Liver (tissue), 3 donors: Measurements from ENCODE around the gene GPR171.

Source experiments
- CTCF ChIP-seq: fragments of 150-350 bp; IDR thresholded peaks from 2 replicates; pipeline ENCODE4 v1.5.1; 2017; ENCODE audit warnings: improper control_type of control experiment, low read depth, low read length; ENCODE audit not compliant: missing input control
- EGR1 ChIP-seq, 2 donors: IDR thresholded peaks; 2 replicates each; pipeline ENCODE4 v1.6.1; 2016 to 2018; ENCODE audit warnings: antibody characterized with exemption in 2 of 2, low read depth in 2 of 2
- FOXA1 ChIP-seq: IDR thresholded peaks from 2 replicates; pipeline ENCODE4 v1.6.1; 2016; ENCODE audit warnings: antibody characterized with exemption
- GABPA ChIP-seq, 2 donors: IDR thresholded peaks in 1 of 2; conservative IDR thresholded peaks in 1 of 2; 2 replicates each; pipeline ENCODE4 v1.6.1; 2016; ENCODE audit warnings: antibody characterized with exemption in 2 of 2, mild to moderate bottlenecking in 1 of 2, moderate library complexity in 1 of 2
- HNF4A ChIP-seq, 2 donors: conservative IDR thresholded peaks; 2 replicates each; pipeline ENCODE4 v1.6.1; 2016; ENCODE audit warnings: antibody characterized with exemption in 2 of 2, mild to moderate bottlenecking in 2 of 2
- JUND ChIP-seq, 2 donors: IDR thresholded peaks; 2 replicates each; pipeline ENCODE4 v1.6.1; 2016; ENCODE audit warnings: antibody characterized with exemption in 2 of 2
- TAF1 ChIP-seq: conservative IDR thresholded peaks from 2 replicates; pipeline ENCODE4 v1.6.1; 2016; ENCODE audit warnings: antibody characterized with exemption, mild to moderate bottlenecking
- YY1 ChIP-seq: IDR thresholded peaks from 2 replicates; pipeline ENCODE4 v1.6.1; 2016; ENCODE audit warnings: antibody characterized with exemption, mild to moderate bottlenecking
- TF ChIP-seq, protein P1 (sequence below): IDR thresholded peaks from 2 replicates; pipeline ENCODE4 v1.6.1; 2016; ENCODE audit warnings: antibody characterized with exemption, mild to moderate bottlenecking
- donor health status: healthy.
- donor health status: healthy.

GRCh38 chr3:151234825-151235224, 31.8 kb upstream of the GPR171 start:
- no peak for TF ChIP-seq YY1
- no peak for TF ChIP-seq EGR1 (IDR thresholded peaks at IDR 0.05; ENCODE audit: low read depth in 2 of 2)
- TF ChIP-seq CTCF: no peak
- TF ChIP-seq FOXA1: no peak
- no peak for TF ChIP-seq GABPA (IDR thresholded peaks at IDR 0.05 in 1 of 2, conservative IDR thresholded peaks at IDR 0.05 in 1 of 2)
- TF ChIP-seq HNF4A (conservative IDR thresholded peaks at IDR 0.05): no peak
- TF ChIP-seq TAF1: no peak
- TF ChIP-seq JUND (IDR thresholded peaks at IDR 0.05): no peak
- TF ChIP-seq, protein P1, sequence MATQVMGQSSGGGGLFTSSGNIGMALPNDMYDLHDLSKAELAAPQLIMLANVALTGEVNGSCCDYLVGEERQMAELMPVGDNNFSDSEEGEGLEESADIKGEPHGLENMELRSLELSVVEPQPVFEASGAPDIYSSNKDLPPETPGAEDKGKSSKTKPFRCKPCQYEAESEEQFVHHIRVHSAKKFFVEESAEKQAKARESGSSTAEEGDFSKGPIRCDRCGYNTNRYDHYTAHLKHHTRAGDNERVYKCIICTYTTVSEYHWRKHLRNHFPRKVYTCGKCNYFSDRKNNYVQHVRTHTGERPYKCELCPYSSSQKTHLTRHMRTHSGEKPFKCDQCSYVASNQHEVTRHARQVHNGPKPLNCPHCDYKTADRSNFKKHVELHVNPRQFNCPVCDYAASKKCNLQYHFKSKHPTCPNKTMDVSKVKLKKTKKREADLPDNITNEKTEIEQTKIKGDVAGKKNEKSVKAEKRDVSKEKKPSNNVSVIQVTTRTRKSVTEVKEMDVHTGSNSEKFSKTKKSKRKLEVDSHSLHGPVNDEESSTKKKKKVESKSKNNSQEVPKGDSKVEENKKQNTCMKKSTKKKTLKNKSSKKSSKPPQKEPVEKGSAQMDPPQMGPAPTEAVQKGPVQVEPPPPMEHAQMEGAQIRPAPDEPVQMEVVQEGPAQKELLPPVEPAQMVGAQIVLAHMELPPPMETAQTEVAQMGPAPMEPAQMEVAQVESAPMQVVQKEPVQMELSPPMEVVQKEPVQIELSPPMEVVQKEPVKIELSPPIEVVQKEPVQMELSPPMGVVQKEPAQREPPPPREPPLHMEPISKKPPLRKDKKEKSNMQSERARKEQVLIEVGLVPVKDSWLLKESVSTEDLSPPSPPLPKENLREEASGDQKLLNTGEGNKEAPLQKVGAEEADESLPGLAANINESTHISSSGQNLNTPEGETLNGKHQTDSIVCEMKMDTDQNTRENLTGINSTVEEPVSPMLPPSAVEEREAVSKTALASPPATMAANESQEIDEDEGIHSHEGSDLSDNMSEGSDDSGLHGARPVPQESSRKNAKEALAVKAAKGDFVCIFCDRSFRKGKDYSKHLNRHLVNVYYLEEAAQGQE: no peak
